GM12801 (cell line): ENCODE results near the gene CPEB2.

Experiments used
- CTCF ChIP-seq: IDR thresholded peaks from one replicate; pipeline ENCODE4 v1.5.1; 2011; ENCODE audit warnings: control low read depth; ENCODE audit not compliant: insufficient read length; ENCODE audit errors: extremely low read depth

Gene CPEB2

GRCh38 chr4:15063341-15063740, 61.1 kb downstream of the CPEB2 start:
- TF ChIP-seq CTCF = no peak

GRCh38 chr4:15065516-15065915, 63.2 kb downstream of the CPEB2 start:
- TF ChIP-seq CTCF = no peak

GRCh38 chr4:15066140-15066539, 63.9 kb downstream of the CPEB2 start:
- TF ChIP-seq CTCF = no peak

- no peak for TF ChIP-seq CTCF
Measured at GRCh38 chr4:15068298-15068697, 66.0 kb downstream of the CPEB2 start.

- TF ChIP-seq CTCF = no peak
Measured at GRCh38 chr4:15075875-15076274, 73.6 kb downstream of the CPEB2 start.

- no peak for TF ChIP-seq CTCF
Measured at GRCh38 chr4:15077969-15078368, 75.7 kb downstream of the CPEB2 start.

GRCh38 chr4:15078682-15079642, 76.7 kb downstream of the CPEB2 start:
- no peak for TF ChIP-seq CTCF
